Keratinocyte (primary cell): Measurements from ENCODE around the gene EMX2. TPM values are rescaled to one million over a fixed set of nuclear protein-coding genes. Genes with fewer than 3 reads are reported as not detected.

Experiments used
- DNase-seq: peaks from one replicate; pipeline ENCODE4 v3.0.0-alpha.2; 2011; ENCODE audit warnings: low read depth, missing footprints, low spot score
- FAIRE-seq: peaks from 2 replicates; lab custom pipeline; 2011; peaks lifted over from hg19 to GRCh38; lab: Jason Lieb, UNC
- H2AFZ ChIP-seq: 2 replicates; pipeline ENCODE4 v1.6.0; 2012; ENCODE audit warnings: low read length, control low read depth, inconsistent platforms; ENCODE audit not compliant: control insufficient read depth
- H3K27ac ChIP-seq: 2 replicates; pipeline ENCODE4 v1.5.1; 2011; ENCODE audit warnings: low read length; ENCODE audit not compliant: control insufficient read depth, insufficient read depth
- H3K27me3 ChIP-seq: 3 replicates; pipeline ENCODE4 v1.6.0; 2011; ENCODE audit warnings: low read length; ENCODE audit not compliant: control insufficient read depth, insufficient read depth; ENCODE audit errors: extremely low read depth
- H3K36me3 ChIP-seq, 2 experiments: 2 replicates in 1 of 2; 3 replicates in 1 of 2; pipeline ENCODE4 v1.5.1; 2011; ENCODE audit warnings: low read length in 2 of 2, mild to moderate bottlenecking in 1 of 2; ENCODE audit not compliant: control insufficient read depth in 2 of 2, insufficient read depth in 2 of 2; ENCODE audit errors: extremely low read depth in 1 of 2
- H3K4me1 ChIP-seq: 3 replicates; pipeline ENCODE4 v1.5.1; 2011; ENCODE audit warnings: low read length; ENCODE audit not compliant: control insufficient read depth, insufficient read depth; ENCODE audit errors: extremely low read depth
- H3K4me2 ChIP-seq: 3 replicates; pipeline ENCODE4 v1.6.0; 2011; ENCODE audit warnings: low read depth, low read length; ENCODE audit not compliant: control insufficient read depth, insufficient read depth; ENCODE audit errors: extremely low read depth
- H3K4me3 ChIP-seq, 3 experiments: fragments of 200-600 bp in 1 of 3; sonication (generic) in 1 of 3; 2 replicates in 2 of 3; 3 replicates in 1 of 3; pipeline ENCODE4 v1.5.1; 2011 to 2016; ENCODE audit warnings: low read length in 3 of 3, mild to moderate bottlenecking in 3 of 3, control low read depth in 2 of 3, inconsistent platforms in 1 of 3, low read depth in 1 of 3, mixed read lengths in 1 of 3, mixed run types in 1 of 3, moderate library complexity in 1 of 3; ENCODE audit not compliant: control insufficient read depth in 2 of 3, insufficient read depth in 2 of 3; ENCODE audit errors: extremely low read depth in 1 of 3
- H3K79me2 ChIP-seq: 2 replicates; pipeline ENCODE4 v1.6.0; 2012; ENCODE audit warnings: low read length; ENCODE audit not compliant: control insufficient read depth, insufficient read depth
- H3K9ac ChIP-seq: 3 replicates; pipeline ENCODE4 v1.6.0; 2011; ENCODE audit warnings: low read length; ENCODE audit not compliant: control insufficient read depth, insufficient read depth; ENCODE audit errors: extremely low read depth
- H3K9me1 ChIP-seq: 3 replicates; pipeline ENCODE4 v1.6.0; 2011; ENCODE audit warnings: low read length; ENCODE audit not compliant: control insufficient read depth, insufficient read depth; ENCODE audit errors: extremely low read depth
- H3K9me3 ChIP-seq: 2 replicates; pipeline ENCODE4 v1.5.1; 2012; ENCODE audit warnings: low read depth, low read length; ENCODE audit not compliant: control insufficient read depth
- H4K20me1 ChIP-seq: 3 replicates; pipeline ENCODE4 v1.6.0; 2011; ENCODE audit warnings: low read length; ENCODE audit not compliant: control insufficient read depth, insufficient read depth; ENCODE audit errors: extremely low read depth
- CTCF ChIP-seq, 3 experiments: IDR thresholded peaks in 1 of 3; conservative IDR thresholded peaks in 1 of 3; optimal IDR thresholded peaks in 1 of 3; 2 replicates in 2 of 3; 3 replicates in 1 of 3; pipeline versions ENCODE3 to v1.5.1; 2011; ENCODE audit warnings: low read length in 3 of 3, mild to moderate bottlenecking in 3 of 3, moderate library complexity in 2 of 3, control low read depth in 1 of 3, inconsistent platforms in 1 of 3; ENCODE audit not compliant: insufficient read depth in 2 of 3; ENCODE audit errors: extremely low read depth in 1 of 3
- EZH2 ChIP-seq: IDR thresholded peaks from one replicate; pipeline ENCODE4 v1.6.1; 2012; ENCODE audit warnings: inconsistent platforms, mild to moderate bottlenecking, low read length, moderate library complexity
- dilution Hi-C: fragments of 300-500 bp; cut with MboI; formaldehyde crosslinking; loops from one replicate; pipeline ENCODE4 v1.7.0; 2020; ENCODE audit warnings: low sequenced_read_pairs; ENCODE audit not compliant: extremely low pct_ligation_motif_present
- polyA plus RNA-seq, 5 experiments: library from polyadenylated mRNA; depleted of rRNA in 3 of 5; stranded (reverse) in 3 of 5; stranded (forward) in 1 of 5; unstranded in 1 of 5; fragments of >200 nt; gene quantifications; 1 replicate in 1 of 5; 2 replicates in 3 of 5; 3 replicates in 1 of 5; pipeline versions ENCODE4 v1.2.1 to v1.2.3, GENCODE V29; 2011 to 2012; ENCODE audit warnings: missing spikeins in 2 of 5, low read depth in 1 of 5, low replicate concordance in 1 of 5

The EMX2 gene
- polyA plus RNA-seq, 1 donor (not counting 4 experiments of a cell fraction or from before 2014, with no cell fraction given): 2.8 TPM

GRCh38 chr10:117514971-117515370 lies 27.6 kb upstream of the EMX2 start:
- no peaks in the 10 kb centered on the region for H4K20me1 ChIP-seq
- no peaks in the 10 kb centered on the region for H3K4me1 ChIP-seq
- FAIRE-seq (no peak), DNase-seq (no peak)
- no peaks in the 10 kb centered on the region for H3K79me2 ChIP-seq
- no peaks in the 10 kb centered on the region for H3K36me3 ChIP-seq
- TF ChIP-seq EZH2 (no peak), CTCF (optimal IDR thresholded peaks at IDR 0.05 in 1 of 3, IDR thresholded peaks at IDR 0.05 in 1 of 3, conservative IDR thresholded peaks at IDR 0.05 in 1 of 3; ENCODE audit: extremely low read depth in 1 of 3, insufficient read depth in 2 of 3, low read length in 3 of 3) (no peak)
- no peak overlapping the region for H3K27ac ChIP-seq
- no peak overlapping the region for H3K4me2 ChIP-seq
- H3K9ac ChIP-seq: no peak overlapping the region
- H3K27me3 ChIP-seq: no peaks in the 10 kb centered on the region
- H3K9me3 ChIP-seq: no peaks in the 10 kb centered on the region
- dilution Hi-C loops: no loop called here
- H3K9me1 ChIP-seq: no peaks in the 10 kb centered on the region
- H2AFZ ChIP-seq: no peak overlapping the region
- no peak overlapping the region for H3K4me3 ChIP-seq

- no peaks in the 10 kb centered on the region for H3K9me1 ChIP-seq
- H3K4me1 ChIP-seq: no peaks in the 10 kb centered on the region
- no peak overlapping the region for H2AFZ ChIP-seq
- H4K20me1 ChIP-seq: no peaks in the 10 kb centered on the region
- no peaks in the 10 kb centered on the region for H3K9me3 ChIP-seq
- H3K9ac ChIP-seq: no peak overlapping the region
- FAIRE-seq (no peak), DNase-seq (no peak)
- H3K27ac ChIP-seq: no peak overlapping the region
- no peaks in the 10 kb centered on the region for H3K79me2 ChIP-seq
- H3K4me2 ChIP-seq: no peak overlapping the region
- dilution Hi-C loops: no loop called here
- no peak for TF ChIP-seq EZH2
- no peak for TF ChIP-seq CTCF (optimal IDR thresholded peaks at IDR 0.05 in 1 of 3, IDR thresholded peaks at IDR 0.05 in 1 of 3, conservative IDR thresholded peaks at IDR 0.05 in 1 of 3; ENCODE audit: extremely low read depth in 1 of 3, insufficient read depth in 2 of 3, low read length in 3 of 3)
- H3K27me3 ChIP-seq: no peaks in the 10 kb centered on the region
- no peak overlapping the region for H3K4me3 ChIP-seq
- no peaks in the 10 kb centered on the region for H3K36me3 ChIP-seq
These were observed 25.9 kb upstream of the EMX2 start for GRCh38 chr10:117516681-117517080.
